SU-DHL-6 (cell line): Measurements from ENCODE around the gene SMR3B.

ENCODE experiments used
- H2AFZ ChIP-seq: fragments of 200-600 bp; sonication (generic); 2 replicates; pipeline ENCODE4 v1.6.1; 2014; ENCODE audit warnings: low read depth, mild to moderate bottlenecking, moderate library complexity, mixed read lengths, antibody characterized with exemption, low read length; ENCODE audit not compliant: severe bottlenecking
- H3F3A ChIP-seq: fragments of 200-600 bp; shearing (Covaris generic); 2 replicates; pipeline ENCODE4 v1.6.0; 2016; ENCODE audit warnings: antibody characterized with exemption, mild to moderate bottlenecking; ENCODE audit not compliant: insufficient read depth
- H3K27ac ChIP-seq: fragments of 200-600 bp; sonication (generic); 2 replicates; pipeline ENCODE4 v1.5.1; 2016; ENCODE audit warnings: low read depth, mild to moderate bottlenecking, low read length, moderate library complexity, mixed read lengths
- H3K27me3 ChIP-seq: fragments of 200-600 bp; sonication (generic), shearing (Covaris generic); 2 replicates; pipeline ENCODE4 v1.6.0; 2014; ENCODE audit warnings: mild to moderate bottlenecking, low read length
- H3K36me3 ChIP-seq: fragments of 200-600 bp; sonication (generic); 2 replicates; pipeline ENCODE4 v1.6.1; 2014; ENCODE audit warnings: mild to moderate bottlenecking, low read length, mixed read lengths
- H3K4me2 ChIP-seq: fragments of 300-600, 200-600 bp; shearing (Covaris generic), sonication (generic); 2 replicates; pipeline ENCODE4 v1.6.0; 2014; ENCODE audit warnings: low read length, low read depth, mild to moderate bottlenecking; ENCODE audit not compliant: poor library complexity, severe bottlenecking
- H3K4me3 ChIP-seq: fragments of 200-600 bp; sonication (generic); 2 replicates; pipeline ENCODE4 v1.5.1; 2014; ENCODE audit warnings: antibody characterized with exemption, low read length, mild to moderate bottlenecking, mixed read lengths; ENCODE audit not compliant: insufficient read depth, poor library complexity, severe bottlenecking
- H3K79me2 ChIP-seq: fragments of 200-600 bp; sonication (generic); 2 replicates; pipeline ENCODE4 v1.6.1; 2014; ENCODE audit warnings: mild to moderate bottlenecking, low read length, moderate library complexity; ENCODE audit not compliant: insufficient read depth
- H3K9ac ChIP-seq: fragments of 200-600 bp; sonication (generic); 2 replicates; pipeline ENCODE4 v1.7.0; 2014; ENCODE audit warnings: mild to moderate bottlenecking, low read length
- H3K9me2 ChIP-seq: fragments of 200-600 bp; sonication (generic); replicated peaks from 2 replicates; pipeline ENCODE4 v1.6.1; 2014; ENCODE audit warnings: low read length; ENCODE audit not compliant: insufficient read depth
- H3K9me3 ChIP-seq: fragments of 200-600 bp; sonication (generic); 2 replicates; pipeline ENCODE4 v1.6.1; 2014; ENCODE audit warnings: low read length, mixed read lengths; ENCODE audit not compliant: insufficient read depth
- H4K20me1 ChIP-seq: fragments of 200-600 bp; sonication (generic); 2 replicates; pipeline ENCODE4 v1.6.1; 2014; ENCODE audit warnings: low read depth, mild to moderate bottlenecking, antibody characterized with exemption, low read length, moderate library complexity, mixed read lengths
- EZH2phosphoT487 ChIP-seq: fragments of 200-600 bp; sonication (generic), shearing (Covaris generic); conservative IDR thresholded peaks from 2 replicates; pipeline ENCODE4 v1.6.1; 2018; ENCODE audit warnings: mild to moderate bottlenecking, antibody characterized with exemption, low read length, moderate library complexity, mixed read lengths
- TF ChIP-seq, protein P1 (sequence below): fragments of 200-600 bp; sonication (generic); IDR thresholded peaks from one replicate; pipeline ENCODE4 v1.5.1; 2017; ENCODE audit warnings: antibody characterized with exemption, mild to moderate bottlenecking, low read length, moderate library complexity; ENCODE audit not compliant: insufficient read depth, poor library complexity, severe bottlenecking

The SMR3B gene

DNA sequence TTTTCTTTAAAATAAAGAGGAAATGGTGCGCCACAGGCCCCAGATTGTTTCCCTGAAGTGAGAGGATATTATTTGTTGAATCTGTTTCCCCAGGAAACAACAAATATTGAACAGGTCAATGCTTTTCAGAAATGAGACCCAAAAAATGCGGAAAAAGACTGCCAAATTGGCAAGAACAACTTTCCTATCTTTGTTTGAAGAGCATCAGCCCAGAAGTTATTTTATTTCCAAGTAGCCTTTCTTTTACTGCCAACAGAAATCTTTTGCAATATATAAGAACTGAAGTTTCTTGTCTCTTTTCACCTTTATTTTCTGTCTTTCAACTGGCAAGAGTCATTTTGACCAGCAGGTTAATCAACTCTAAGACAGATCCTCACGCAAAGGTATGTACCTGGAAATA, 22.5 kb upstream of the SMR3B start, which contains the start of gene SMR3A:
Gene SMR3A (plus strand): TSS at position 301 of the 400 bp plus-strand sequence. CDS start 1,356 bp downstream, outside the sequence.
- H4K20me1 ChIP-seq: no peaks in the 10 kb centered on the region

DNA sequence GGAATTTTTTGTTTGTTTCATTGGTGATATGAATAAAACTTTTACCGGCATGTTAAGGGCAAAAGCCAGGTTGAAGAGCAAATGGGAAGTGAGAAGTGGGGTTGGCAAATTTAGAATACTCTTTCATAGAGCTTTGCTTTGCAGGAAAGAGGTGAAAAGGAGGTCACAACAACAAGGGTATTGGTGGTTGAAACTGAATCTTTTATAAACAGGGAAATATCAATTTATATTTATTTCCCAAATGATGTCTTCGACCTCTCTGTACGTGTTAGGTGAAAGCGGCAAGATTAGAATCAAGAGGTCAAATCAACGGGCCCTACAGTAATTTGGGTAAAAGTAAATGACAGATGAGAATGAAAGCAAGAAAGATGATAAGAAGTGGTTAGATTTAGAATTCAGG, 18.9 kb upstream of the SMR3B start:
- H3K4me3 ChIP-seq: no peak overlapping the region

More for the DNA sequence above, 22.5 kb upstream of the SMR3B start, which contains the start of gene SMR3A:
- Histone ChIP-seq H3K79me2 (no peaks in the 10 kb centered on the region), H3K36me3 (no peaks in the 10 kb centered on the region), H3K27ac (no peak within 1 kb of the TSS), H3K9me3 (no peaks in the 10 kb centered on the region), H3K4me2 (no peak within 1 kb of the TSS), H3K27me3 (no peaks in the 10 kb centered on the region), H3K9ac (no peak within 1 kb of the TSS), H3K4me3 (no peak within 1 kb of the TSS), H2AFZ (no peak within 1 kb of the TSS), H3F3A (no peaks in the 10 kb centered on the region), H3K9me2 (no peaks in the 10 kb centered on the region)
- no peak for TF ChIP-seq EZH2phosphoT487
- TF ChIP-seq, protein P1, sequence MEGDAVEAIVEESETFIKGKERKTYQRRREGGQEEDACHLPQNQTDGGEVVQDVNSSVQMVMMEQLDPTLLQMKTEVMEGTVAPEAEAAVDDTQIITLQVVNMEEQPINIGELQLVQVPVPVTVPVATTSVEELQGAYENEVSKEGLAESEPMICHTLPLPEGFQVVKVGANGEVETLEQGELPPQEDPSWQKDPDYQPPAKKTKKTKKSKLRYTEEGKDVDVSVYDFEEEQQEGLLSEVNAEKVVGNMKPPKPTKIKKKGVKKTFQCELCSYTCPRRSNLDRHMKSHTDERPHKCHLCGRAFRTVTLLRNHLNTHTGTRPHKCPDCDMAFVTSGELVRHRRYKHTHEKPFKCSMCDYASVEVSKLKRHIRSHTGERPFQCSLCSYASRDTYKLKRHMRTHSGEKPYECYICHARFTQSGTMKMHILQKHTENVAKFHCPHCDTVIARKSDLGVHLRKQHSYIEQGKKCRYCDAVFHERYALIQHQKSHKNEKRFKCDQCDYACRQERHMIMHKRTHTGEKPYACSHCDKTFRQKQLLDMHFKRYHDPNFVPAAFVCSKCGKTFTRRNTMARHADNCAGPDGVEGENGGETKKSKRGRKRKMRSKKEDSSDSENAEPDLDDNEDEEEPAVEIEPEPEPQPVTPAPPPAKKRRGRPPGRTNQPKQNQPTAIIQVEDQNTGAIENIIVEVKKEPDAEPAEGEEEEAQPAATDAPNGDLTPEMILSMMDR: no peak

DNA sequence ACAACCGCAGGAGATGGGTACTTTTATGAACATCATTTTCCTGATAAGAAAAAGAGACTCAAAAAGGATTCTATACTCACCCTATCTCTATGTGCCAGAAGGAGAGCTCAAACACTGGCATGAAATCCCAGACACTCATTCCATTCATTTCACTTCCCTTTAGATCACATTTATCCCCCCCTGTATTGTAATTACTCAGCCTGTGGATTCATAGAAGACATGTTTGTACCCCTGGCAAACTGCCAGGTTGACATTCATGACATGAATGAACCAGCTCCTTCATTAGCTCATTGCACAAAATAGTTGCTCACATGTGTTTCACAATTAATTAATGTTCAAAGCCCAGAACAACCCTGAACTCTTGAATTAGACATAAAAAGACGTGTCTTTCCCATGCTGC, 17.5 kb upstream of the SMR3B start:
- Histone ChIP-seq H3K27me3 (no peaks in the 10 kb centered on the region), H3F3A (no peaks in the 10 kb centered on the region), H3K9me2 (no peaks in the 10 kb centered on the region), H3K9me3 (no peaks in the 10 kb centered on the region), H3K27ac (no peak overlapping the region), H2AFZ (no peak overlapping the region), H3K36me3 (no peaks in the 10 kb centered on the region), H3K79me2 (no peaks in the 10 kb centered on the region), H3K9ac (no peak overlapping the region), H3K4me2 (no peak overlapping the region), H3K4me3 (no peak overlapping the region), H4K20me1 (no peaks in the 10 kb centered on the region)
- TF ChIP-seq EZH2phosphoT487: no peak
- TF ChIP-seq, protein P1: no peak

More for the DNA sequence above, 18.9 kb upstream of the SMR3B start:
- Histone ChIP-seq H3K36me3 (no peaks in the 10 kb centered on the region), H3F3A (no peaks in the 10 kb centered on the region), H3K27me3 (no peaks in the 10 kb centered on the region), H3K9ac (no peak overlapping the region), H3K9me3 (no peaks in the 10 kb centered on the region), H4K20me1 (no peaks in the 10 kb centered on the region), H2AFZ (no peak overlapping the region), H3K4me2 (no peak overlapping the region), H3K27ac (no peak overlapping the region), H3K9me2 (no peaks in the 10 kb centered on the region), H3K79me2 (no peaks in the 10 kb centered on the region)
- no peak for TF ChIP-seq EZH2phosphoT487
- TF ChIP-seq, protein P1: no peak

DNA sequence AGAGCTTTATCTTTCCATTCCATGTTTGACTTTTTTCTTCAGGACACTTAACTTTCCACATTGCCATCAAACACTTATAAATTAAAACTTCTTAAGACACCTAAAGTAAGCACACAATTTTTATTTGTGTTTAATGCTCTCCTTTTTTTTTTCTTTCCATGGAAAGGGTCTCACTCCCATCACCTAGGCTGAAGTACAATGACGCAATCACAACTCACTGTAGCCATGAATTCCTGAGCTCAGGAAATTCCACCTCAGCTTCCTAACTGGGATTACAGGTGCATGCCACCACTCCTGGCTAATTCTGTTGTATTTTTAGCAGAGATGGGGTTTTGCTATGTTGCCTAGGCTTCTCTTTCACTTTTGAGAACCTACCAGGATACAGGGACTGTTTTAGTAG, 15.1 kb upstream of the SMR3B start:
- no peaks in the 10 kb centered on the region for H3F3A ChIP-seq
- H2AFZ ChIP-seq: no peak overlapping the region
- no peak overlapping the region for H3K27ac ChIP-seq
- TF ChIP-seq EZH2phosphoT487: no peak
- TF ChIP-seq, protein P1: no peak
- H3K79me2 ChIP-seq: no peaks in the 10 kb centered on the region
- H3K4me3 ChIP-seq: no peak overlapping the region
- no peaks in the 10 kb centered on the region for H3K9me3 ChIP-seq
- no peaks in the 10 kb centered on the region for H4K20me1 ChIP-seq
- no peak overlapping the region for H3K4me2 ChIP-seq
- H3K27me3 ChIP-seq: no peaks in the 10 kb centered on the region
- H3K9ac ChIP-seq: no peak overlapping the region
- H3K36me3 ChIP-seq: no peaks in the 10 kb centered on the region
- H3K9me2 ChIP-seq: no peaks in the 10 kb centered on the region
